WTC11 (cell line): Measurements from ENCODE around the gene KDM4B. TPM values are rescaled to one million over a fixed set of nuclear protein-coding genes. Genes with fewer than 3 reads are reported as not detected.

Source experiments
- ATAC-seq: fragments of 200-7000 bp; cut with Tn5 transposase; 2 replicates; pipeline ENCODE4 v1.10.0; 2021; ENCODE audit warnings: mild to moderate bottlenecking, moderate library complexity
- CTCF ChIA-PET: fragments of 300-600 bp; sonication (Branson Sonifier 250); formaldehyde crosslinking; loops from one replicate; lab custom pipeline; 2021; ENCODE audit warnings: antibody characterized with exemption; lab: Charles Lee
- POLR2A ChIA-PET: fragments of 350-600 bp; sonication (Branson Sonifier 250); formaldehyde crosslinking; loops from one replicate; lab custom pipeline; 2021; ENCODE audit warnings: antibody characterized with exemption; lab: Charles Lee
- DNase-seq: peaks from one replicate; pipeline ENCODE4 v3.0.0; 2021; ENCODE audit warnings: low spot score
- H3K27ac Mint-ChIP-seq: 2 replicates; pipeline ENCODE4 v1.8.0; 2021; ENCODE audit warnings: mixed read lengths
- H3K27me3 Mint-ChIP-seq: 2 replicates; pipeline ENCODE4 v1.8.0; 2021; ENCODE audit warnings: low read depth, mild to moderate bottlenecking, moderate library complexity, mixed read lengths
- H3K36me3 Mint-ChIP-seq: 2 replicates; pipeline ENCODE4 v1.8.0; 2021; ENCODE audit warnings: mixed read lengths
- H3K4me1 Mint-ChIP-seq: 2 replicates; pipeline ENCODE4 v1.8.0; 2022; ENCODE audit warnings: mixed read lengths
- H3K4me3 Mint-ChIP-seq: 2 replicates; pipeline ENCODE4 v1.8.0; 2021; ENCODE audit warnings: mild to moderate bottlenecking, moderate library complexity, mixed read lengths
- H3K9me3 Mint-ChIP-seq: 2 replicates; pipeline ENCODE4 v1.8.0; 2021; ENCODE audit warnings: mixed read lengths
- E2F1 ChIP-seq: sonication (generic); formaldehyde crosslinking; IDR thresholded peaks from 2 replicates; pipeline ENCODE4 v1.8.0; 2022; ENCODE audit warnings: mild to moderate bottlenecking, missing genetic modification reagents
- ELF4 ChIP-seq: sonication (generic); formaldehyde crosslinking; IDR thresholded peaks from 2 replicates; pipeline ENCODE4 v1.8.1; 2022; ENCODE audit warnings: low read depth, mild to moderate bottlenecking, moderate library complexity, missing genetic modification reagents
- ESRRA ChIP-seq: sonication (generic); formaldehyde crosslinking; IDR thresholded peaks from 2 replicates; pipeline ENCODE4 v1.8.1; 2022; ENCODE audit warnings: mild to moderate bottlenecking, missing genetic modification reagents, borderline replicate concordance
- HMGA2 ChIP-seq: fragments of 250-450 bp; sonication (Bioruptor Pico); IDR thresholded peaks from 2 replicates; pipeline ENCODE4 v1.4.0; 2021; ENCODE audit warnings: mild to moderate bottlenecking, moderate library complexity
- HMGXB4 ChIP-seq: sonication (generic); formaldehyde crosslinking; IDR thresholded peaks from 2 replicates; pipeline ENCODE4 v1.8.1; 2023; ENCODE audit warnings: mild to moderate bottlenecking, moderate library complexity, missing genetic modification reagents
- NFYB ChIP-seq: sonication (generic); formaldehyde crosslinking; conservative IDR thresholded peaks from 2 replicates; pipeline ENCODE4 v1.8.0; 2022; ENCODE audit warnings: low read depth, missing genetic modification reagents
- NR2C2 ChIP-seq: sonication (generic); formaldehyde crosslinking; IDR thresholded peaks from 2 replicates; pipeline ENCODE4 v1.8.0; 2022; ENCODE audit warnings: mild to moderate bottlenecking, missing genetic modification reagents
- PRDM15 ChIP-seq: sonication (generic); formaldehyde crosslinking; IDR thresholded peaks from 2 replicates; pipeline ENCODE4 v1.8.0; 2022; ENCODE audit warnings: missing genetic modification reagents
- PREB ChIP-seq: sonication (generic); formaldehyde crosslinking; IDR thresholded peaks from 2 replicates; pipeline ENCODE4 v1.8.1; 2022; ENCODE audit warnings: mild to moderate bottlenecking, missing genetic modification reagents, moderate library complexity, borderline replicate concordance
- RELA ChIP-seq: sonication (generic); formaldehyde crosslinking; IDR thresholded peaks from 2 replicates; pipeline ENCODE4 v1.8.1; 2022; ENCODE audit warnings: missing genetic modification reagents, mild to moderate bottlenecking, borderline replicate concordance
- RORB ChIP-seq: fragments of 250-450 bp; sonication (Bioruptor Pico); IDR thresholded peaks from 2 replicates; pipeline ENCODE4 v1.9.0; 2021; ENCODE audit warnings: mild to moderate bottlenecking
- SMAD4 ChIP-seq: sonication (generic); formaldehyde crosslinking; IDR thresholded peaks from 2 replicates; pipeline ENCODE4 v1.8.0; 2022; ENCODE audit warnings: mild to moderate bottlenecking, missing genetic modification reagents
- TCF7 ChIP-seq: sonication (generic); formaldehyde crosslinking; IDR thresholded peaks from 2 replicates; pipeline ENCODE4 v1.8.0; 2022; ENCODE audit warnings: mild to moderate bottlenecking, low read depth, missing genetic modification reagents, moderate library complexity
- ZNF317 ChIP-seq: sonication (generic); formaldehyde crosslinking; IDR thresholded peaks from 2 replicates; pipeline ENCODE4 v1.8.1; 2023; ENCODE audit warnings: low read depth, mild to moderate bottlenecking, moderate library complexity, missing genetic modification reagents, borderline replicate concordance
- total RNA-seq: library from RNA; stranded (reverse); gene quantifications from 3 replicates; pipeline ENCODE4 v1.2.3, GENCODE V29; 2021
- TF ChIP-seq, protein P1 (sequence below): sonication (generic); formaldehyde crosslinking; IDR thresholded peaks from 2 replicates; pipeline ENCODE4 v1.8.1; 2022; ENCODE audit warnings: low read depth, missing genetic modification reagents, borderline replicate concordance
- TF ChIP-seq, protein P2 (sequence below): sonication (generic); formaldehyde crosslinking; IDR thresholded peaks from 2 replicates; pipeline ENCODE4 v1.8.1; 2023; ENCODE audit warnings: mild to moderate bottlenecking, missing genetic modification reagents
- TF ChIP-seq, protein P3 (sequence below): sonication (generic); formaldehyde crosslinking; IDR thresholded peaks from 2 replicates; pipeline ENCODE4 v1.8.1; 2023; ENCODE audit warnings: mild to moderate bottlenecking, missing genetic modification reagents, moderate library complexity

Gene KDM4B
- total RNA-seq, 1 experiment from 2014 or later = 43.2 TPM

GRCh38 chr19:5038631-5039271 is 69.8 kb downstream of the KDM4B start (continued):
- TF ChIP-seq ZNF317 (CRISPR knock-in tag) = no peak

DNA sequence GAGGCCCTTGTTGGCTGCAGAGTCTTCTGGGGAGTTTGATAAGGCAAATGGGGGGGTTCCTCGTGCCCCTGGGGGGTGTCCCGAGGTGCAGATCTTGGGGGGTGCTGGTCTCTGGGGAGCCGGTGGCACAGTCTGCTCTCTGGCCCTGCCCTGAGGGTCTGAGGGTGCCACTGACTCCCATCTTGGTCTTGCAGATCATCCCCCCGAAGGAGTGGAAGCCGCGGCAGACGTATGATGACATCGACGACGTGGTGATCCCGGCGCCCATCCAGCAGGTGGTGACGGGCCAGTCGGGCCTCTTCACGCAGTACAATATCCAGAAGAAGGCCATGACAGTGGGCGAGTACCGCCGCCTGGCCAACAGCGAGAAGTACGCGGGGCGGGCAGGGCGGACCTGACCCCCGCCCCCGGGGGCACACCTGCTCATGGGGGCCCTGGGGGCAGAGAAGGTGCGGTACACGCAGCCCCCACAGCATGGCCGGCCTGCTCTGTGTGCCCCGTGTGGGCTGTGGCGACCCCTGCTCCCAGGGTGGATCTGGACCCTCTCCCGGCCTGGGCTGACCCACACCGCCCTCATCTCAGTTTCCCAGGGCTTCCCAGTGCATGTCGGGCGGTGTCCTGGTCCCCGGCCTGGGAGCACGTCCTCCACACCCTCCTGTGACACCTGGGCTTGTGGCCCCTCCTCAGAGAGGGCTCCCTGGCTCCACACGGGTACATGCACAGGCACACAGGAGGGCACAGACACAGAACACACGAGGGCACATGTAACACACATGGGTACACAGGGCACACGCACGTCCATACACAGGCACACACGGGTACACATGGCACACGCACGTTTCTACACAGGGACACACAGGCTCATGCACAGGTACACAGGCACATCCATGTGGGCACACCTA is 71.0 kb downstream of the KDM4B start:
- CTCF ChIA-PET = interaction anchor here (0.8 to 2.7 kb wide), 21 partner anchors 8 to 230 kb away, joined by 3 to 22 read pairs (median 3); no protein-coding TSS in a partner anchor
- ATAC-seq (no peak), DNase-seq (no peak)
- Mint-ChIP-seq H3K4me1 (no peaks in the 10 kb centered on the region), H3K27ac (no peak overlapping the region), H3K27me3 (no peaks in the 10 kb centered on the region), H3K4me3 (no peak overlapping the region), H3K9me3 (no peaks in the 10 kb centered on the region), H3K36me3 (peaks cover 3% of the 10 kb centered on the region)
- POLR2A ChIA-PET = no interaction called here
- TF ChIP-seq, protein P1, sequence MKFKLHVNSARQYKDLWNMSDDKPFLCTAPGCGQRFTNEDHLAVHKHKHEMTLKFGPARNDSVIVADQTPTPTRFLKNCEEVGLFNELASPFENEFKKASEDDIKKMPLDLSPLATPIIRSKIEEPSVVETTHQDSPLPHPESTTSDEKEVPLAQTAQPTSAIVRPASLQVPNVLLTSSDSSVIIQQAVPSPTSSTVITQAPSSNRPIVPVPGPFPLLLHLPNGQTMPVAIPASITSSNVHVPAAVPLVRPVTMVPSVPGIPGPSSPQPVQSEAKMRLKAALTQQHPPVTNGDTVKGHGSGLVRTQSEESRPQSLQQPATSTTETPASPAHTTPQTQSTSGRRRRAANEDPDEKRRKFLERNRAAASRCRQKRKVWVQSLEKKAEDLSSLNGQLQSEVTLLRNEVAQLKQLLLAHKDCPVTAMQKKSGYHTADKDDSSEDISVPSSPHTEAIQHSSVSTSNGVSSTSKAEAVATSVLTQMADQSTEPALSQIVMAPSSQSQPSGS = no peak
- TF ChIP-seq PREB (CRISPR knock-in tag) (no peak), SMAD4 (no peak), NFYB (CRISPR knock-in tag) (no peak), RORB (CRISPR knock-in tag) (no peak), ELF4 (CRISPR knock-in tag) (no peak), ESRRA (no peak), E2F1 (CRISPR knock-in tag) (no peak), HMGXB4 (CRISPR knock-in tag) (no peak), PRDM15 (no peak), RELA (CRISPR knock-in tag) (no peak), HMGA2 (CRISPR knock-in tag) (no peak), NR2C2 (no peak), TCF7 (CRISPR knock-in tag) (no peak)
- TF ChIP-seq, protein P2, sequence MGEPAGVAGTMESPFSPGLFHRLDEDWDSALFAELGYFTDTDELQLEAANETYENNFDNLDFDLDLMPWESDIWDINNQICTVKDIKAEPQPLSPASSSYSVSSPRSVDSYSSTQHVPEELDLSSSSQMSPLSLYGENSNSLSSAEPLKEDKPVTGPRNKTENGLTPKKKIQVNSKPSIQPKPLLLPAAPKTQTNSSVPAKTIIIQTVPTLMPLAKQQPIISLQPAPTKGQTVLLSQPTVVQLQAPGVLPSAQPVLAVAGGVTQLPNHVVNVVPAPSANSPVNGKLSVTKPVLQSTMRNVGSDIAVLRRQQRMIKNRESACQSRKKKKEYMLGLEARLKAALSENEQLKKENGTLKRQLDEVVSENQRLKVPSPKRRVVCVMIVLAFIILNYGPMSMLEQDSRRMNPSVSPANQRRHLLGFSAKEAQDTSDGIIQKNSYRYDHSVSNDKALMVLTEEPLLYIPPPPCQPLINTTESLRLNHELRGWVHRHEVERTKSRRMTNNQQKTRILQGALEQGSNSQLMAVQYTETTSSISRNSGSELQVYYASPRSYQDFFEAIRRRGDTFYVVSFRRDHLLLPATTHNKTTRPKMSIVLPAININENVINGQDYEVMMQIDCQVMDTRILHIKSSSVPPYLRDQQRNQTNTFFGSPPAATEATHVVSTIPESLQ (CRISPR knock-in tag) = no peak
- TF ChIP-seq, protein P3, sequence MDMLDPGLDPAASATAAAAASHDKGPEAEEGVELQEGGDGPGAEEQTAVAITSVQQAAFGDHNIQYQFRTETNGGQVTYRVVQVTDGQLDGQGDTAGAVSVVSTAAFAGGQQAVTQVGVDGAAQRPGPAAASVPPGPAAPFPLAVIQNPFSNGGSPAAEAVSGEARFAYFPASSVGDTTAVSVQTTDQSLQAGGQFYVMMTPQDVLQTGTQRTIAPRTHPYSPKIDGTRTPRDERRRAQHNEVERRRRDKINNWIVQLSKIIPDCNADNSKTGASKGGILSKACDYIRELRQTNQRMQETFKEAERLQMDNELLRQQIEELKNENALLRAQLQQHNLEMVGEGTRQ (CRISPR knock-in tag) = no peak
